OCI-M2 (cell line): Measurements from ENCODE around the gene PALLD.

Experiments used
- DNase-seq: peaks from one replicate; lab custom pipeline; 2025; ENCODE audit not compliant: unreplicated experiment; lab: John Stamatoyannopoulos, UW

Gene PALLD

DNA sequence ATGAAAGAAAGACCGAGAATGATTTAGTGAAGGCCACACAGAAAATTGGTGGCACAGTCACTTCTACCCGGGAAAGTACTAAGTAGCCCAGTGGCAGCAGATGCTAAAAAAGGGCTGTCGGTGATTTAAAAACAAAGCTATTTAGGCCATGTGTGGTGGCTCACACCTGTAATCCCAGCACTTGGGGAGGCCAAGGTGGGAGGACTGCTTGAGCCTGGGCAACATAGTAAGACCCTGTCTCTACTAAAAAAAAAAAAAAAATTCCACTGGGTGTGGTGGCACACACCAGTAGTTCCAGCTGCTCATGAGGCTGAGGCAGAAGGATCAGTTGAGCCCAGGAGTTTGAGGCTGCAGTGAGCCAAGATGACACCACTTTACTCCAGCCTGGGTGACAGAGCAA is 369.0 kb downstream of the PALLD start:
- DNase-seq: no peak

DNA sequence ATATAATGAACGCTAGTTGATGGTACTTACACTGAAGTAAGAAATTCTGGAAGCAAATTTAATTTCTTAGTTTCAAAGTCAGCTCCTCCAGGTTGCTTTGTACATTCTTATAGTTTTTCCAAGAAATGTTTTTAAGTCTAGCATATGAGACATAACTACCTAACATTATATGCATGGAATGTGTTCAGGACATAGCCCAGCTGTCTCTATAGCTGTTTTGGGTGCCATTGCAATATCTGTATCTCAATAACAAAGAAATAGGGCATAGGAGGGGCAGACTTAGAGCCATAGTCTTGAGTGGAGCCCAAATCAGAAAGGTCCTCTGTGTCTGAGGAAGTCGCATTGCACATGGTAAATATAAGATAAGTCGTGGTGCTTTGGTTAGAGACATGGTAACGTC is 369.8 kb downstream of the PALLD start:
- no peak for DNase-seq

DNA sequence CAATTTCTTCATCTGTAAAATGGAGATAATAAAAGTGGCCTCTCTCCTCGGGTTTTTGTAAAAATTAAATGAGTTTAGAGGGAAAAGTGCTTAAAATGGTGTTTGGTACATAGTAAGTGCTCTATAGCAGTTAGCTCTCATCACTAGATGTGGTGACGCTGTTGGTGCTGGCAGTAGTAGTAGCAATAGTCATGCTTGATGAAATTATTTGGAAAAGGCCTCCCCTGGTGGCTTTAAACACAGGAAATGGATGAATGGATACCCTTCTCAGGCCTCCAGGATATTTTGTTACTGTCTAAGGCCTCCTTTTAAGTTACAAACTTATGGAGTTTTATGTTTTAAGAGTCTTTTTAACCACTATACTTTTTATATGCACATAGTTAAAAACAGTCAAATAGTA is 370.3 kb downstream of the PALLD start:
- DNase-seq: no peak

DNA sequence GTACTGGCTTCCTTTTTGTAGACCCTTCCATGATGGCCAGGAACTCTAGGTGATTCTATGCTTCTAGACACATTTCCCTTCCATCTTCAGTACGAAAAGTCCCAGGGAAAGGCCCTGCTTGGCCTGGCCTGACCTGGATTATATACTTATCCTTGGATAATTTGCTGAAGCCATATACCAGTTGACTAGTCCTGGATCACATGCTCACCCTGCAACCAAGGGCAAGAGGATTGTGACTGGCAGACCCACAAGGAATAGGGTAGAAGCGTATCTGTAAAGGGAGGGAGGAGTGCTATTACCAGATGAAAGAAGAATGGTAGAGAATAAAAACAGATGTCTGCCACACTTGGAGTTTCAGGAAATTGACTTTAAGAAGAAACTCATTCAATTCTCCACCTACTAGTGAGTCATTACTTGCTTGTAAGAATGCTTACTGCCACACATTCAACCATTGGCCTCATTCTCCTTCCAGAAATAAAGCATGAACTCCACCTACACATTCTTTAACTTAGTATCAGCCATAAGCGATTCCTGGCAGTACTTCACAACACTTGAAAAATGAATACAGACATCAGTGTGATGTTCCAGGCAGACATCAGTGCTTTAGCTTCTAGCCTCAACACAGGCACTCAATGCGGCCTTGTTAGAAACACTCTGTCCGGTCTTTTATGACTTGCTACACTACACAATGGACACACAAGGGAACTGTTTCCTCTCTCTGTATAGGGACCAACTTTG is 371.4 kb downstream of the PALLD start:
- DNase-seq: no peak

DNA sequence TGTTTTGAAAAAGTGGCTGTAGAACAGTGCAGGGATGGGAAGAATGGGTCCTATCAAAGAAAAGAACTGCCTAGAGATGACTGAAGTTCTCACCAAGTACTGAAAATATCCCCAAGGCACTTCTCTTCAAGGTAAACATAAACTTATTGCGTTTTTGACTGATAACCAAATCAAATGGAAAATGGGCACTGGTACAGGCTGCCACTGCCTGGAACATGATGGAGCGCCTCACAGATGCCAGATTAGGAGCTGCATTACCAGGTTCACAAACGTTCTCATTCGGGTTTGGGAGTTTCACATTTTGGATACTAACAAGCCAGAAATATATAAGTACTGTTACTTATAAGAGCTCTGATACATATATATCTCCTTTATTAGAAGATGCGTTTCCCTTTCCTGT is 371.9 kb downstream of the PALLD start:
- DNase-seq: no peak

DNA sequence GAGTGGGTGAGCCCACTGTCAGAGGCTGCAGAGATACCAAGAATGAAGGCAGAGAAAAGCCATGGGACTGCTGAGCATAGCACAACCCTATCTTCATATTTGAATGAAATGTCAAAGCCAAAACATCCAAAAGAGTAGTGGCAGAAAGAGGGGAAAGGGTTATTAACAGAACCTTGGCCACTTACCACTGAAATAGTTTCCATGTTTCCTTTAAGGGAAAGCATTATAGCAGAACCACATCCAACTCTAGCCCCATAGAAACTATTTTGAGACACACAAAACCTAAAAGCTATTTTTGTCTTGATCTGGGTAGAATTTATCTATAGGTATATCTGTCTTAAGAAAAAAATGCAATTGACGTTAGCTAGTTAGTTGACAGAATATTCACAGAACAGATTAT is 373.2 kb downstream of the PALLD start:
- no peak for DNase-seq

DNA sequence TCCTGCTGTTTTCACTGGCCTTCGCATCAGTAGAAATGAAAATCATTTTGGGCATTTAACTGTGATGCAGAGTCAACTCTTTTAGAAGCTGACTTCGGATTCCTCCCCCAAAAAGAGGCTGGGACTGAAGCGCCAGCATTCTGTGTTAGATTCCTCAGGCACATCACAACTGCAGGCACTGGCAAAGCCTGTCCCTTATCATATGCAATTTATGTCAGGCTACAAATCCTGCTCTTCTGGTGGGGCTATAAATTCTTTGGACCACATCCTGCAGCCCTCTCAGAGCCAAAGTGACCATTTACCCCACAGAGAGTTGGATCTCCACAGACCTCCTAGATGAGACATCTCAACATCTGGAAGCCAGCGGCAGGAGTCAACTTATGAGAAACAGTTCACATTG is 374.8 kb downstream of the PALLD start:
- no peak for DNase-seq

DNA sequence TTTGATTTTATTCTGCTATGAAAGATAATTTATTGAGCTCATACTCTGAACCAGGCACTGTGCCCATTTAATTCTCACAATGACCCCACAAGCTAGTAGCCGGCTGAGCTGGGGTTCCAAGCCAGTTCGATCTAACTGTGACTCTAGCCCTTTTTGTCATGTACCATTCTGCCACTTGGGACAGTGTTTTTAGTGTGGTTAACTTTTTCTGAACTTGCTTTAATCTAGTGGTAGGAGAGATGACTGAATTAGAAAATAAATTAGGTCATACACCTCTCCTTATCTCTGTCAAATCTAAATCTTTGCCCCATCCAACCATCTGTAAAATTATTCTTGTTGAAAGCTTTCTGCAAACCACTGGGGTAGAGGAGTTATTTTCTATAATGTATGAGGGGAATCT is 377.2 kb downstream of the PALLD start:
- DNase-seq: no peak

DNA sequence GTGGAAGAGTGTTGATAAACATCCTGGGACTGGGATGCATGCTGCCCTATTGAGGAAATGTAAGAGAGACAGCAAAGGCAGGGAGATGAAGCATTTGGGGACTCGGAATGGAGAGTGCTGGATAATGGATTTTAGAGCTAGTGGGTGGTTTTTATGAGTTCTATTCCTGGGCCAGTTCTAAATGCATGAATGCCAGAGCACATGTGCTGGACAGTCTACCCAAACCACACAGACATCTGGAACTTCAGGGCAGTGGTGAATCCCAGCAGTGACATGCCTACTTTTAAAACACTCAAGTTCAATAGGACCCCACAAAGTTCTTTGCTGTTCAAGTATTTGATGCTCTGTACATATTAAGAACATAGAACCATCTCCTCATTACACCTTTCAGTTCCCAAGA is 379.3 kb downstream of the PALLD start:
- no peak for DNase-seq

DNA sequence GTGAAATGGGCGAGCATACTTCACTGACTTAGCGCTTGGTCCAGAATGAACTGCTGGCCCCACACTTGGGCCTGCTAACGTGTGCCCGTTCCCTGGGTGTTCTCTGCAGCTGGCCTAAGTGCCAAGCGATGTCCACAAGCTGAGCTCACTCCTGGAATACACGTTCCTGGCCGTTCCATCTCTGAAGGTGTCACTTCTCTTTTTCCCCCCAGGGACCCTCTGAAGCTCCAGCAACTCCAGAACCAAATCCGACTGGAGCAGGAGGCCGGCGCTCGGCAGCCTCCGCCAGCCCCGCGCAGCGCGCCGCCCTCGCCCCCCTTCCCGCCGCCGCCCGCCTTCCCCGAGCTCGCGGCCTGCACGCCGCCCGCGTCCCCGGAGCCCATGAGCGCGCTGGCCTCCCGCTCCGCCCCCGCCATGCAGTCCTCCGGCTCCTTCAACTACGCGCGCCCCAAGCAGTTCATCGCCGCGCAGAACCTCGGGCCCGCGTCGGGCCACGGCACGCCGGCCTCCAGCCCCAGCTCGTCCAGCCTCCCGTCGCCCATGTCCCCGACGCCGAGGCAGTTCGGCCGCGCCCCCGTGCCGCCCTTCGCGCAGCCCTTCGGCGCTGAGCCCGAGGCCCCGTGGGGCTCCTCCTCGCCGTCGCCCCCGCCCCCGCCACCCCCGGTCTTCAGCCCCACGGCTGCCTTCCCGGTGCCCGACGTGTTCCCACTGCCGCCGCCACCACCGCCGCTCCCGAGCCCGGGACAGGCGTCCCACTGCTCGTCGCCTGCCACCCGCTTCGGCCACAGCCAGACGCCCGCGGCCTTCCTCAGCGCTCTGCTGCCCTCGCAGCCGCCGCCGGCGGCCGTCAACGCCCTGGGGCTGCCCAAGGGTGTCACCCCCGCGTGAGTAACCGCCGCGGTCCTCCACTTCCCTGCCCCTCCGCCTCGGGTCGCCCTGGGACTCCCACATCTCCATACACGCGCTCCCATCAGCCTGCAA is 380.9 kb downstream of the PALLD start:
- DNase-seq: no peak

DNA sequence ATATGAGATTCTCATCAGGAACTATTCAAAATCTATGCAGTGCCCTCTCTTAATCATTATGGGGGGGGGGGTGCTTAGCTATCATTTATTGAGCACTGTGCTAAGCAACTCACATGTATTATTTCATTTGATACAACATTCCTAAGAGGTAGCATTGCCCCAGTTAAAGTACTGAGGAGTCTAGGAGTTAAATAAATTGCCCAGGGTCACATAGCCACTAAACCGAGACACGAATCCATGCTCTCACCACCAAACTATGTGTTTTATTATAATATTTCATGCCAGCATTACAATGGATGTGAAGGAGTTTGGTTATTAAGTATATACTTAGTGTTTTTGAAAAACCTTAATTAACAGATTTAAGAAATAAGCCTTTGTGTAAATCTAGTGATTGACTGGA is 381.8 kb downstream of the PALLD start:
- DNase-seq: no peak

DNA sequence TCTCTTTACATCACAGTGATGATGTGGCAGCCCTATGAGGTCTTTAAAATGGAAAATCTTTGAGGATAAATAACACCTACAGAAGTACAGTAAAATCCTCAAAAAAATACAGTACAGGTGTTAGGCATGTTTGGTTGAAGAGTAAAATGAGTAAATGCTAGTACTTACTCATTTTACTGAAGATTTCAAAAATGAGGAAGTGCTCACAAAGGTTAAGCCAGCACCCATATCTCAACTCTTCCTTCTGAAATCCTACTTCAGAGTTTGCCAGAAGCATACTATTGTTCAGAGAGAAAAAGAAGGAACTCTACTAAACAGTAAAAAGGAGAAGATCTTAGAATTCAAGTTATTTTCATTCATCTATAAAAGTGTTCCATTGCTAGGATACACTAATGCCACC is 382.3 kb downstream of the PALLD start:
- DNase-seq: no peak

DNA sequence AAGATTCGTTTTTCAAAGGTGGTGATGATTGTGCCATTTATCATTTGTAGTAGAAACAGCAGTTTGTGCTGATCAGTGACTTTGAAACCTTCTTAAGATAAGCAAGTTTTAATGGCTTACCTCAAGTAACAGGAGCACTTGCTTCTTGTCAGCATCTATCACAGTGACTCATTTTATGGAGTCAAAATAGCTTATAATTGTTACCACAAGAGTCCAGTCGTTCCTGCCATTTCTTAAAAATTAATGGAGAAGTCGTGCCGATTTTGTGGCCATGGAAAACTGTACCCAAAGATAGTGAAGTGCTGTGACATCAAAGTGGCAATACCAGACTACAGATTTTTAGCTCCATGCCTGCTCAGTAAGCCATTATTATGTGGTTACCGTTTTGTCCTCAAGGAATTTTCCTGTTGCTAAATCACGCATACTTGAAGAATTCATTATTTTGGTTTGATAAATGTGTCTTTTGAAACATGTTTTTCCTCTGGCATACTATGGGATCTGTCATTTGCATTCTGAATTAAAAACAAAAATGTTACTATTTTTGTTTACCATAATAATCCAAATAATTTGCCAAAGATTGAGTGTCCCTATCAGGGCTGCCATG is 383.3 kb downstream of the PALLD start:
- DNase-seq: no peak

DNA sequence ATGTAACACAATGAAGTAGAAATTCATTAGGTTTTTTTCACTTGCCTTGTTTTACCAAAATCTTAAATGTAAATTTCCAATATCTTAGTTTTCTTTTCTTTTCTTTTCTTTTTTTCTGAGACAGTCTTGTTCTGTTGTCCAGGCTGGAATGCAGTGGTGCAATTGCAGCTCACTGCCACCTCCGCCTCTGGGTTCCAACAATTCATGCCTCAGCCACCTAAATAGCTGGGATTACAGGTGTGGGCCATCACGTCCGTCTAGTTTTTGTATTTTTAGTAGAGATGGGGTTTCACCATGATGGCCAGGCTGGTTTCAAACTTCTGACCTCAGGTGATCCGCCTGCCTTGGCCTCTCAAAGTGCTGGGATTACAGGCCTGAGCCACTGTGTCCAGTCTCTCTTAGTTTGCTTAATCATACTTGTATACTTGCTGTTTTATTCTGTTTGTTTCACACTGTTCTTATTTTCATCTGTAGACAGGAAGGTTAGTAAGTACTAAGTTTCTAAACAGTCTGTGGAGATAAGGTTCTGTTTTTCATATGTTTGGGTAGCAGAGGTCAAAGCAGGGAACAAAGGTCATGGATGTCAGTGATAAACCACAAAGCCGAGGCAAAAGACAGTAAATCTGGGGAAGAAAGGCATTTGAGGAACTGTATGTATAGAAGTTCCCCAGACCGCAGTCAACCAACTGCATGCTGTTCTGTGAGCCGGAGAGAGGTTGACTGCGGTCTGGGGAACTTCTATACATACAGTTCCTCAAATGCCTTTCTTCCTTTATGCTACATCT is 384.2 kb downstream of the PALLD start:
- no peak for DNase-seq

DNA sequence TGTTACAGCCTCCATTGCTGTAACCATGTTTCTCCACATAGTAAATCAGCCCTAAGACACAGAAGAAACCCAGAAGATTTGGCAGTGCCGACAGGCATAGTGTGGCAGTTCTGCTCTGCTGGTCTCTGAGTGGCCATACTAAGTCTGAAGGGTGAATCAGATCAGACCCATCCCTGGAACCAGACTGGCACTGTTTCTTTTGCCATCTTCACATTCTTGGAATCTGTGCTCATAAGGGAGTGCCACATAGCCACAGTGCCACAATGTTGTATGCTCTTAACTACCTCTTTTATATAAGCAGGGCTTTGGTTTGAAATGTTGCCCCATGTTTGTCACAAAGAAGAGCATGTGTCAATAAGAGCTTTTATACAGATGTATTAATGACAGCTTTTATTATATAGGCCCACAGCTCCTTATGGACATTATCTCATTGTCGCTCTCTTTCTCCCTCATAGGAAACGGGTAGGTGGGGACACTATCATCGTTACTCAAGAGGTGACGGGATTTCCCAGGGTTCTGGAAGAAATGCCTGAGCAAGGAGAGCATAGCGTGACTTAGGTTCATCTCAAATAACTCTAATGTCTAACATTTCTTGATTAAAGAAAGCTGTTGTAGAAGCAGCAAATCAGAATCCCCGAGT is 385.0 kb downstream of the PALLD start:
- DNase-seq: no peak

DNA sequence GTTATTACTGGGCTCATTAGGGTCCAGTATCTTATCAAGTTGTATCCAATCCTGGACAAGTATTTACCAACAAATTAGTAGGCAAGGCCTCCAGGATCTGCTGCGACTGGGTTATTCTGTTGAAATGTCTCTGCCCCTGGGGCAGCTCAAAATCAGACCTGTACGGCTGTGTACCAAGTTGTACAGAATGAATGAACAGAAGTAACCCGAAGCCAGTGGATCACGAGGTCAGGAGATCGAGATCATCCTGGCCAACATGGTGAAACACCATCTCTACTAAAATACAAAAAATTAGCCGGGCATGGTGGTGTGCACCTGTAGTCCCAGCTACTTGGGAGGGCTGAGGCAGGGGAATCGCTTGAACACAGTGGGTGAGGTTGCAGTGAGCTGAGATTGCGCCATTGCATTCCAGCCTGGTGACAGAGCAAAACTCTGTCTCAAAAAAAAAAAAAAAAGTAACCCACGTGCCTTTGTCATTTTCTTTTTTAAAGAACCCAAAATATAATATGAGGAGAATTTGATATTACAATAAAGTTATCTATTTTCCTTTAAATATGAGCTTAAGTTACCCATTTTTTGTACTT is 385.9 kb downstream of the PALLD start:
- no peak for DNase-seq

DNA sequence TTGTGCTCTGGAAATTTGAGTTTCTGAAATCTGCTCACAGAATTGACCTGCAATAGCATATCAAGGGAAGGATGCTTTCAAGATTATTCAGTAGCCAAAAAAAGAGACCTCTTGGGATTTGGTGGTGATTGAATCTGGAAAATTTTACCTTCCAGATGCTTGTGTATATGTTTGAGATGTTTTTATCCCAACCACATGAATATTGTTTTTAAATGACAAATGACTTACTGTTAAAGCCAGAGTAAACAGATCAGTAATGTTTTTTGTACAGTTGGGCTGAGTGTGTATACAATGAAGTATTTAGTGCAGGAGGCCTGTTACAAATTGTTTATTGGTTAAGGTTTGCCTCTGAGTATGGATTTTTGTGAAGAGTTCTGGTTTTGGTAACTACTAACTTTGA is 386.7 kb downstream of the PALLD start:
- no peak for DNase-seq

DNA sequence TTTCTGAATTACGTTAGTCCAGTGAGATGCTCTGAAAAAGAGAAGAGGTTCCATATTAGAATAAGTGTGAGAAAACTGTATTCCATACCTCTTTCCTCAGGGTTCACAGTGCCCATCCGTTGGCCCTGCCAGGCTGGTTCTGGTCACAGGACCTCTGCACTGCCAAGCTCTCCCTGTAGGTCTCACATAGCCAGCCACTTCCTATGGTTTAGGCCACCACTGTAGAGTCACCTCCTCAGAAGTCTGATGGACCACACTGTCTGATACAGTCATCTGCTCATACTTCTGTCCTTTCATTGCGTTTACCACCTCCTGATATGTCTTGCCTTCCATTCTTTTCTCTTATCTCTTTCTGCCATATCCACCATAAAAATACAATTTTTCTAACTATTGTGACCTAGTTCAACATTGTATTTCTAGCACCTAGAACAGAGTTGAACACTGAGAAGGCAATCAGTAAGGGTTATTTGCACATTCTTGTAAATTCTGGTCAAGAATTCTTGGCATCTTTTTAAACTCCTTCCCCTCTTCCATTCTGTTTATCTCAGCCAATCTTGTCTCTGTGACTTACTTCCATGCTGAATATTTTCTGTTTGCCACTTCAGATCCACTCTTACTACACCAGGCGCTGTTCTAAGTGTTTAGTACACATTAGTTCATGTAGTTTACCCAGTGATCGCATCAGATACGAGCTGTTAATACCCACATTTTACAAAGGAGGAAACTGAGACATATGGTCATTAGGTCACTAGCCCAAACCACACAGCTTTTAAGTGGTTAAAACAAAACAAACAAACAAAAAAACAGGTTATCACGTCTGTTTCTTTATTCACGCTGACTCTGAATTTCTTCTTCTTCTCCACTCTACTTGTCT is 387.6 kb downstream of the PALLD start:
- no peak for DNase-seq

DNA sequence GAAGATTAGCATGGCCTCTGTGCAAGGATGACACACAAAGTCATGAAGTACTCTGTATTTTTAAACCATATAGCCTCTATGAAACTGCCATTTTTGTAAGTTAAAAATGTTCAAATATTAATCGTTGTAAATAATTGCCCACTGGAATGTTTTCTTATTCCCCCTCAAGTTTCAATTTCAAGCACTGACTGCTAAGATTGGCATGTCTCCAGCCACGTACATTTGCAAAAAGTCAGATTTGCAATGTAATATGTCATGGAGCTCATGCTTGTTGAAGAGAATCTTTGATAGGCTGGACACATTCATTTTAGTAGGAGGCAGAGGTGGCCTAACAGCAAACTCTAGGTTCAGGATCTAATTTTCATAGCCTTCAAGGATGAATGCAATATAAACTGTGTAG is 388.5 kb downstream of the PALLD start:
- no peak for DNase-seq
